Measurements from ENCODE around the gene PRICKLE4. TPM values are rescaled to one million over a fixed set of nuclear protein-coding genes. Genes with fewer than 3 reads are reported as not detected.

PRICKLE4 gene
- total and polyA plus RNA-seq, 2 of the 8 experiments (the other 6 are each of a cell fraction or from before 2014, with no cell fraction given): 0.32 to 1.4 TPM

DNA sequence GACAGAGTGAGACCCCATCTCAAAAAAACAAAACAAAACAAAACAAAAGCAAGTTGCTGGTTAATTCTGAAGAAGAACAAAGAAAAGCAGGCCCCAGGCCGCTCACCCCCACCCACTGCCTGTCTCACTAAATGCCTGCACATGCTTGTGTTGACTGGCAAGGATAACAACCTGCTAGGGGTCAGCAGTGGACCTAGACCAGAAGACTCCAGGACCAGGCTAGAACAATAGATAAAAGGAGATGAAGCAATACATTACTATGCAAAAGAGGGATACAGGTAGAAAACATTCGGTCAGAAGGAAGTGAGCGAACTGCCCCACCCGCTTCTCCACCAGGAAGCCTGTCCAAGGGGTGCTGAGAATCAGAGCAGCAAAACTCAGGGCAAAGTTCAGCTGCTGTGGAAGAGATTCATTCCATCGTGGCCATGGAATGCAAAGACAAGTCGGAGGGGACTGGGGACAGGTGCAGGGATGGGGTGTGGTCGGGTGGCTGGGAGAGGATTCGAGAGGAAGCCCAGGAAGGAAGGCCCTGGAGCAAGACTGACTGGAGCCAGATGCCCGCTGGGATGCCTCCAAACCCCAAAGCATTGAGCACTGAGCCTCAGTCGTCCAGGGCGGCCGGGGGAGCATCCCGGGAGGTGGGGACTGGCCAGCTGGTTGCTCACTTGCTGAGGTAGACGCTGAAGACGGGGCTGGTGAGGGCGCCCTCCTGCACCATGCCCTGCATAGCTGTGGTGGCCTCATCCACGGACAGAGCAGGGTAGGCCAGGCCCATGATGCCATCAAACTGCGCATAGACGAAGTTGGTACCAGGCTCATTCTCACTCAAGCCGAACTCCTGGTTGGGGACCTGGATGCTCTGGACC lies 38.7 kb upstream of the PRICKLE4 start (continued):
- TF ChIP-seq, protein P1, sequence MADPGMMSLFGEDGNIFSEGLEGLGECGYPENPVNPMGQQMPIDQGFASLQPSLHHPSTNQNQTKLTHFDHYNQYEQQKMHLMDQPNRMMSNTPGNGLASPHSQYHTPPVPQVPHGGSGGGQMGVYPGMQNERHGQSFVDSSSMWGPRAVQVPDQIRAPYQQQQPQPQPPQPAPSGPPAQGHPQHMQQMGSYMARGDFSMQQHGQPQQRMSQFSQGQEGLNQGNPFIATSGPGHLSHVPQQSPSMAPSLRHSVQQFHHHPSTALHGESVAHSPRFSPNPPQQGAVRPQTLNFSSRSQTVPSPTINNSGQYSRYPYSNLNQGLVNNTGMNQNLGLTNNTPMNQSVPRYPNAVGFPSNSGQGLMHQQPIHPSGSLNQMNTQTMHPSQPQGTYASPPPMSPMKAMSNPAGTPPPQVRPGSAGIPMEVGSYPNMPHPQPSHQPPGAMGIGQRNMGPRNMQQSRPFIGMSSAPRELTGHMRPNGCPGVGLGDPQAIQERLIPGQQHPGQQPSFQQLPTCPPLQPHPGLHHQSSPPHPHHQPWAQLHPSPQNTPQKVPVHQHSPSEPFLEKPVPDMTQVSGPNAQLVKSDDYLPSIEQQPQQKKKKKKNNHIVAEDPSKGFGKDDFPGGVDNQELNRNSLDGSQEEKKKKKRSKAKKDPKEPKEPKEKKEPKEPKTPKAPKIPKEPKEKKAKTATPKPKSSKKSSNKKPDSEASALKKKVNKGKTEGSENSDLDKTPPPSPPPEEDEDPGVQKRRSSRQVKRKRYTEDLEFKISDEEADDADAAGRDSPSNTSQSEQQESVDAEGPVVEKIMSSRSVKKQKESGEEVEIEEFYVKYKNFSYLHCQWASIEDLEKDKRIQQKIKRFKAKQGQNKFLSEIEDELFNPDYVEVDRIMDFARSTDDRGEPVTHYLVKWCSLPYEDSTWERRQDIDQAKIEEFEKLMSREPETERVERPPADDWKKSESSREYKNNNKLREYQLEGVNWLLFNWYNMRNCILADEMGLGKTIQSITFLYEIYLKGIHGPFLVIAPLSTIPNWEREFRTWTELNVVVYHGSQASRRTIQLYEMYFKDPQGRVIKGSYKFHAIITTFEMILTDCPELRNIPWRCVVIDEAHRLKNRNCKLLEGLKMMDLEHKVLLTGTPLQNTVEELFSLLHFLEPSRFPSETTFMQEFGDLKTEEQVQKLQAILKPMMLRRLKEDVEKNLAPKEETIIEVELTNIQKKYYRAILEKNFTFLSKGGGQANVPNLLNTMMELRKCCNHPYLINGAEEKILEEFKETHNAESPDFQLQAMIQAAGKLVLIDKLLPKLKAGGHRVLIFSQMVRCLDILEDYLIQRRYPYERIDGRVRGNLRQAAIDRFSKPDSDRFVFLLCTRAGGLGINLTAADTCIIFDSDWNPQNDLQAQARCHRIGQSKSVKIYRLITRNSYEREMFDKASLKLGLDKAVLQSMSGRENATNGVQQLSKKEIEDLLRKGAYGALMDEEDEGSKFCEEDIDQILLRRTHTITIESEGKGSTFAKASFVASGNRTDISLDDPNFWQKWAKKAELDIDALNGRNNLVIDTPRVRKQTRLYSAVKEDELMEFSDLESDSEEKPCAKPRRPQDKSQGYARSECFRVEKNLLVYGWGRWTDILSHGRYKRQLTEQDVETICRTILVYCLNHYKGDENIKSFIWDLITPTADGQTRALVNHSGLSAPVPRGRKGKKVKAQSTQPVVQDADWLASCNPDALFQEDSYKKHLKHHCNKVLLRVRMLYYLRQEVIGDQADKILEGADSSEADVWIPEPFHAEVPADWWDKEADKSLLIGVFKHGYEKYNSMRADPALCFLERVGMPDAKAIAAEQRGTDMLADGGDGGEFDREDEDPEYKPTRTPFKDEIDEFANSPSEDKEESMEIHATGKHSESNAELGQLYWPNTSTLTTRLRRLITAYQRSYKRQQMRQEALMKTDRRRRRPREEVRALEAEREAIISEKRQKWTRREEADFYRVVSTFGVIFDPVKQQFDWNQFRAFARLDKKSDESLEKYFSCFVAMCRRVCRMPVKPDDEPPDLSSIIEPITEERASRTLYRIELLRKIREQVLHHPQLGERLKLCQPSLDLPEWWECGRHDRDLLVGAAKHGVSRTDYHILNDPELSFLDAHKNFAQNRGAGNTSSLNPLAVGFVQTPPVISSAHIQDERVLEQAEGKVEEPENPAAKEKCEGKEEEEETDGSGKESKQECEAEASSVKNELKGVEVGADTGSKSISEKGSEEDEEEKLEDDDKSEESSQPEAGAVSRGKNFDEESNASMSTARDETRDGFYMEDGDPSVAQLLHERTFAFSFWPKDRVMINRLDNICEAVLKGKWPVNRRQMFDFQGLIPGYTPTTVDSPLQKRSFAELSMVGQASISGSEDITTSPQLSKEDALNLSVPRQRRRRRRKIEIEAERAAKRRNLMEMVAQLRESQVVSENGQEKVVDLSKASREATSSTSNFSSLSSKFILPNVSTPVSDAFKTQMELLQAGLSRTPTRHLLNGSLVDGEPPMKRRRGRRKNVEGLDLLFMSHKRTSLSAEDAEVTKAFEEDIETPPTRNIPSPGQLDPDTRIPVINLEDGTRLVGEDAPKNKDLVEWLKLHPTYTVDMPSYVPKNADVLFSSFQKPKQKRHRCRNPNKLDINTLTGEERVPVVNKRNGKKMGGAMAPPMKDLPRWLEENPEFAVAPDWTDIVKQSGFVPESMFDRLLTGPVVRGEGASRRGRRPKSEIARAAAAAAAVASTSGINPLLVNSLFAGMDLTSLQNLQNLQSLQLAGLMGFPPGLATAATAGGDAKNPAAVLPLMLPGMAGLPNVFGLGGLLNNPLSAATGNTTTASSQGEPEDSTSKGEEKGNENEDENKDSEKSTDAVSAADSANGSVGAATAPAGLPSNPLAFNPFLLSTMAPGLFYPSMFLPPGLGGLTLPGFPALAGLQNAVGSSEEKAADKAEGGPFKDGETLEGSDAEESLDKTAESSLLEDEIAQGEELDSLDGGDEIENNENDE (IDR thresholded peaks at IDR 0.05; ENCODE audit: insufficient replicate concordance, low read length): no peak
- no peak for TF ChIP-seq CTCF (IDR thresholded peaks at IDR 0.05; ENCODE audit: control extremely low read depth in 1 of 3, insufficient read depth in 1 of 3, low read depth in 1 of 3, low read length in 3 of 3)
- no peak for TF ChIP-seq TAF7 (optimal IDR thresholded peaks at IDR 0.05; ENCODE audit: borderline replicate concordance, low read depth, low read length)
